Esophagus squamous epithelium (tissue), 5 donors: ENCODE data around the gene OXTR. TPM values are rescaled to one million over a fixed set of nuclear protein-coding genes. Genes with fewer than 3 reads are reported as not detected.

Experiments
- DNase-seq: peaks from one replicate; lab custom pipeline; 2025; lab: John Stamatoyannopoulos, UW
- H3K27ac ChIP-seq, 4 donors: fragments of 200-600 bp; sonication (generic); one replicate each; pipeline ENCODE4 v1.5.1; 2016 to 2019; ENCODE audit warnings: mild to moderate bottlenecking in 1 of 4
- H3K27me3 ChIP-seq, 4 donors: fragments of 200-600 bp; sonication (generic); 1 replicate in 3 of 4; 2 replicates in 1 of 4; pipeline versions ENCODE4 v1.5.1 to v1.6.0; 2017 to 2021; ENCODE audit warnings: antibody characterized with exemption in 1 of 4
- H3K36me3 ChIP-seq, 3 donors: fragments of 200-600 bp; sonication (generic); one replicate each; pipeline ENCODE4 v1.5.1; 2016 to 2019
- H3K4me1 ChIP-seq, 3 donors: fragments of 200-600 bp; sonication (generic); one replicate each; pipeline ENCODE4 v1.5.1; 2017 to 2019
- H3K4me3 ChIP-seq, 4 donors: fragments of 200-600 bp; sonication (generic); 1 replicate in 3 of 4; 2 replicates in 1 of 4; pipeline ENCODE4 v1.5.1; 2016 to 2019; ENCODE audit warnings: mild to moderate bottlenecking in 2 of 4, moderate library complexity in 1 of 4
- H3K9me3 ChIP-seq, 3 donors: fragments of 200-600 bp; sonication (generic); one replicate each; pipeline ENCODE4 v1.5.1; 2016 to 2019
- POLR2A ChIP-seq, 4 donors: fragments of 450-650 bp; IDR thresholded peaks; one replicate each; pipeline ENCODE4 v1.6.1; 2017; ENCODE audit warnings: antibody characterized with exemption in 4 of 4, mild to moderate bottlenecking in 4 of 4, moderate library complexity in 3 of 4
- WGBS, 2 donors: methylation state at CpG; one replicate each; pipeline ENCODE4 v1.1.5; 2018; 5-methylcytosine and 5-hydroxymethylcytosine counted together
- intact Hi-C: fragments of 100-400 bp; cut with DNase I; formaldehyde crosslinking; loops from one replicate; pipeline ENCODE4 v1.15.0; 2022
- total RNA-seq, 4 donors: library from RNA; depleted of rRNA; stranded (reverse); fragments of >200 nt; gene quantifications; one replicate each; pipeline ENCODE4 v1.1.0, GENCODE V29; 2016
- TF ChIP-seq, protein P1 (sequence below), 6 experiments: fragments of 450-650 bp in 4 of 6; fragments of 200-600 bp in 2 of 6; sonication (generic) in 2 of 6; IDR thresholded peaks; one replicate each; pipeline ENCODE4 v1.5.1; 2016 to 2019; ENCODE audit warnings: antibody characterized with exemption in 6 of 6, mild to moderate bottlenecking in 4 of 6, moderate library complexity in 4 of 6
- donor health status: DM: yes; HTN: yes; CAD: no.

OXTR gene
- total RNA-seq, 4 donors from 2014 or later = 3.8 to 9.0 (median 6.4) TPM

DNA sequence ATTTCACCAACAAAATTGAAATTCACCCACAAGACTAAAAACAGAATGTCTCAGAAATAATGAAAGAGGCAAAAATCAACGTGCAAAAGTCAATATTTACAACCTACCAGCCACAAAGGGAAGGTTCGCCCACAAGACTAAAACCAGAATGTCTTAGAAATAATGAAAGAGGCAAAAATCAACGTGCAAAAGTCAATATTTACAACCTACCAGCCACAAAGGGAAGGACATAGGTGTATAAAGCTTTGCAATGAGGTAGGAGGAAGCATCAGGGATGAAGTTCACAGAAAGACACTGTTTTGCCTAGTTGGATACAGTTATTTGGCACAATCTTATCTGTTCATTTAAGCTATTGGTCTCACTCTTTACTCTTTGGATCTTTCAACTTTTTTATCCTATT is 14.3 kb downstream of the OXTR start:
- no peak for DNase-seq
- no peaks in the 10 kb centered on the region for H3K27me3 ChIP-seq
- intact Hi-C loops = no loop called here
- no peak overlapping the region for H3K27ac ChIP-seq
- no peaks in the 10 kb centered on the region for H3K4me1 ChIP-seq
- WGBS, 2 donors = 32 to 40% methylated on average over 3 of the region's 3 CpGs
- H3K36me3 ChIP-seq = no peaks in the 10 kb centered on the region
- no peaks in the 10 kb centered on the region for H3K9me3 ChIP-seq
- no peak for TF ChIP-seq POLR2A (IDR thresholded peaks at IDR 0.05)
- TF ChIP-seq, protein P1, sequence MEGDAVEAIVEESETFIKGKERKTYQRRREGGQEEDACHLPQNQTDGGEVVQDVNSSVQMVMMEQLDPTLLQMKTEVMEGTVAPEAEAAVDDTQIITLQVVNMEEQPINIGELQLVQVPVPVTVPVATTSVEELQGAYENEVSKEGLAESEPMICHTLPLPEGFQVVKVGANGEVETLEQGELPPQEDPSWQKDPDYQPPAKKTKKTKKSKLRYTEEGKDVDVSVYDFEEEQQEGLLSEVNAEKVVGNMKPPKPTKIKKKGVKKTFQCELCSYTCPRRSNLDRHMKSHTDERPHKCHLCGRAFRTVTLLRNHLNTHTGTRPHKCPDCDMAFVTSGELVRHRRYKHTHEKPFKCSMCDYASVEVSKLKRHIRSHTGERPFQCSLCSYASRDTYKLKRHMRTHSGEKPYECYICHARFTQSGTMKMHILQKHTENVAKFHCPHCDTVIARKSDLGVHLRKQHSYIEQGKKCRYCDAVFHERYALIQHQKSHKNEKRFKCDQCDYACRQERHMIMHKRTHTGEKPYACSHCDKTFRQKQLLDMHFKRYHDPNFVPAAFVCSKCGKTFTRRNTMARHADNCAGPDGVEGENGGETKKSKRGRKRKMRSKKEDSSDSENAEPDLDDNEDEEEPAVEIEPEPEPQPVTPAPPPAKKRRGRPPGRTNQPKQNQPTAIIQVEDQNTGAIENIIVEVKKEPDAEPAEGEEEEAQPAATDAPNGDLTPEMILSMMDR (IDR thresholded peaks at IDR 0.05) = no peak
- no peak overlapping the region for H3K4me3 ChIP-seq

DNA sequence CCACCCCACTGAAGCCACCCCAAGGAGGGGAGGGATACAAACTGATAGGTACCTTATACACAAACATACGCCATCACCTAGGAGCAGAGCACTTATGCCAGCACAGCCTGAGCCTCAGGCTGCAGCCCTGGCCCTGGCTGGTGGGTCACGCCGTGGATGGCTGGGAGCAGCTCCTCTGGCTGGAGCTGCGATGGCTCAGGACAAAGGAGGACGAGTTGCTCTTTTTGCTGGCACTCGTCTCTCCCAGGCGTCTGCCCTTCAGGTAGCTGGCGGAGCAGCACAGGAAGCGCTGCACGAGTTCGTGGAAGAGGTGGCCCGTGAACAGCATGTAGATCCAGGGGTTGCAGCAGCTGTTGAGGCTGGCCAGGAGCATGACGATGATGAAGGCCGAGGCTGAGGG is 16.6 kb downstream of the OXTR start:
- Histone ChIP-seq H3K4me1 (no peaks in the 10 kb centered on the region), H3K27me3 (peaks cover 0 to 1% (median 0%) of the 10 kb centered on the region in 4 donors), H3K36me3 (no peaks in the 10 kb centered on the region), H3K9me3 (no peaks in the 10 kb centered on the region), H3K4me3 (no peak overlapping the region), H3K27ac (no peak overlapping the region)
- TF ChIP-seq POLR2A (IDR thresholded peaks at IDR 0.05) = no peak
- TF ChIP-seq, protein P1 (IDR thresholded peaks at IDR 0.05) = no peak
- intact Hi-C loops = no loop called here
- no peak for DNase-seq
- 75 to 85% methylated on average over 2 to 5 of the region's 14 CpGs for WGBS, 2 donors

DNA sequence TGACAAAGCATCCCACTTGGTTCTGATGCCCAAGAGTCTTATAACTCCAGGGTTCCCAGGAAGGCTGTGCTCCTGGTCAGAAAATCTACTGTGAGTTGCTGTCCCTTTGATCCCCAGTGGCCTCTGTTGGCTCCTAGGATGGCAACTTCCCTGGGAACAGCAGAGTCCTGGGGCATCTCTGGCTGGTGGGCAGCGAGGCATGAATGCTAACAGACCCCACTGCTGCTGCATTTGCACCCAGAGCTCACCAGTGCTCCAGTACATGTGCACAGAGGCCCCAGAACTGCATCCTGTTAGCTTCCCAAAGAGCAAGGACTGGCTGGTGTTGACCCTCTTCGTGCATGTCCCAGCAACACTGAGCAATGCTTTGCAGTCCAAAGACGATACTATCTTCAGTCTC is 20.1 kb downstream of the OXTR start:
- no peaks in the 10 kb centered on the region for H3K9me3 ChIP-seq
- no peak for TF ChIP-seq POLR2A (IDR thresholded peaks at IDR 0.05)
- TF ChIP-seq, protein P1 (IDR thresholded peaks at IDR 0.05) = no peak
- no peaks in the 10 kb centered on the region for H3K4me1 ChIP-seq
- H3K27me3 ChIP-seq = peaks cover 0 to 14% (median 0%) of the 10 kb centered on the region in 4 donors
- H3K36me3 ChIP-seq = no peaks in the 10 kb centered on the region
- WGBS, 2 donors = 87% methylated on average over 2 of the region's 3 CpGs; no CpG with 5 or more reads in 1 of the 2 donors
- DNase-seq = no peak
- no peak overlapping the region for H3K4me3 ChIP-seq
- no peak overlapping the region for H3K27ac ChIP-seq
- intact Hi-C loops = no loop called here

DNA sequence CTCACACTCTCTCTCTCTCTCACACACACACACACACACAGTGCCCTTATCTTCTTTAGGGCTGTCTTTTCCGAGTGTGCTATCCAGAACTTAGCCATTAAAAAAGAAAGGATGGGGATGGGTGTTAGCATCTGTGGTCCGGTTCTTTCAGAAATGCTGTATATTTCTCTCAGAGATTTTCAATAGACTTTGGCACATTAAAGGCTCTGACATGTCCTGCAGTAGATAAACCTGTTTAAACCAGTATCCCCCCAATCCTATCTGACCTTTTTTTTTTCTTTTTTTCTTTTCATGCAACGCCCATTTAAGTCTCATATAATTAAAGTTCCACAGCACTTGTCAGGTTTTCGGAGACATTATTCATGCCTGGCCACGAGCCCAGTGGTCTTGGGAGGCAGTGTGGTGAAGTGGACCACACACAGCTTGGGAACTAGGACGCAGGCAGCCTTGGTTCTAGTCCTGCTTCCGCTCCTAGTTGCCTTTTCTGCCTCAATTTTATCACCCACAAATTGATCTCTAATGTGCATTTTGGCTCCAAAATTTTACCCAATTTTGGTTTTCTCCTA is 22.6 kb downstream of the OXTR start:
- no peak for TF ChIP-seq POLR2A (IDR thresholded peaks at IDR 0.05)
- TF ChIP-seq, protein P1 (IDR thresholded peaks at IDR 0.05) = no peak
- peaks cover 0 to under 1% (median 0%) of the 10 kb centered on the region in 3 donors for H3K4me1 ChIP-seq
- intact Hi-C loops = no loop called here
- no peak overlapping the region for H3K27ac ChIP-seq
- peaks cover 0 to 14% (median 0%) of the 10 kb centered on the region in 4 donors for H3K27me3 ChIP-seq
- no peak for DNase-seq
- H3K9me3 ChIP-seq = no peaks in the 10 kb centered on the region
- 51 to 58% methylated on average over 7 of the region's 7 CpGs for WGBS, 2 donors
- H3K36me3 ChIP-seq = no peaks in the 10 kb centered on the region
- H3K4me3 ChIP-seq = no peak overlapping the region

DNA sequence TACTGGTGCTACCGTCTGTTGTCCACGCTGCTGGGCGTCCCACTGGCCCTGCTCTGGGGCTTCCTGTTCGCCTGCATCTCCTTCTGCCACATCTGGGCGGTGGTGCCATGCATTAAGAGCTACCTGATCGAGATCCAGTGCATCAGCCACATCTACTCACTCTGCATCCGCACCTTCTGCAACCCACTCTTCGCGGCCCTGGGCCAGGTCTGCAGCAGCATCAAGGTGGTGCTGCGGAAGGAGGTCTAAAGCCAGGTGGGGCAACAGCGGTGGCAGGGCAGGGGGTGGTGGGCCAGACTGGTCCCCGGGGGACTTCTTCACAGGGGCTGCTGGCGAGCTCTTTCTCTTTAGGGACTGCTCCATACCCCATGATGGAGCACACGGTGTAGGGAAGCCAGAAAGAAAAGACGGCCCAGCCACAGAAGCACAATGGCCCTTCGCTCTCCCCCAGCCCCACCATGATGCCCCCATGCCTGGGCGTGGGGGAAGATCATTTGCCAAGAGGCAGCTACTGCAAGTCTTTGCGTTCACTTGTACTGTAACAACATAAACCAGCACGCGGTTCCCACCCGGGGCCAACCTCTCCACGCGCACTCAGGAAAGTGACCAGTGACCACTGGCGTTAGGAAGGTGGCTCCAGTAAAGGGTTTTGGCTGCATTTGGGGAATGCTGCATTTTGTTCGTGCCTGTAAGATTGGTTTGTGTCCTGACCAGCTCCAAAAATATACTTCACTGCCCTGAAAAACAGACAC is 23.6 kb downstream of the OXTR start:
- no peaks in the 10 kb centered on the region for H3K9me3 ChIP-seq
- peaks cover 0 to 14% (median 0%) of the 10 kb centered on the region in 4 donors for H3K27me3 ChIP-seq

More for the DNA sequence above, 23.6 kb downstream of the OXTR start:
- Histone ChIP-seq H3K27ac (no peak overlapping the region), H3K4me1 (peaks cover 0 to 8% (median 0%) of the 10 kb centered on the region in 3 donors), H3K4me3 (no peak overlapping the region), H3K36me3 (no peaks in the 10 kb centered on the region)
- intact Hi-C loops = no loop called here
- DNase-seq = no peak
- TF ChIP-seq, protein P1 (IDR thresholded peaks at IDR 0.05) = no peak
- TF ChIP-seq POLR2A (IDR thresholded peaks at IDR 0.05) = no peak
- whole genome bisulfite sequencing, 2 donors = 89 to 90% methylated on average over 13 to 14 of the region's 25 CpGs
